Activated naive CD4-positive, alpha-beta T cell treated with Interleukin-2 at 50 U/mL for 16 hours (primary cell): ENCODE data around the gene MIOS.
"Not testable (repeated sequence)": the region's sequence is repeated elsewhere in the genome, so short reads cannot be mapped to it uniquely, and the experiment has no call there.

Experiments
- DNase-seq: peaks from one replicate; pipeline ENCODE4 v3.0.0-alpha.2; 2020

MIOS gene

GRCh38 chr7:7651479-7651878 lies 84.8 kb downstream of the MIOS start:
- DNase-seq = no peak

- DNase-seq = no peak
These were observed 86.3 kb downstream of the MIOS start for GRCh38 chr7:7652798-7653540.

DNA sequence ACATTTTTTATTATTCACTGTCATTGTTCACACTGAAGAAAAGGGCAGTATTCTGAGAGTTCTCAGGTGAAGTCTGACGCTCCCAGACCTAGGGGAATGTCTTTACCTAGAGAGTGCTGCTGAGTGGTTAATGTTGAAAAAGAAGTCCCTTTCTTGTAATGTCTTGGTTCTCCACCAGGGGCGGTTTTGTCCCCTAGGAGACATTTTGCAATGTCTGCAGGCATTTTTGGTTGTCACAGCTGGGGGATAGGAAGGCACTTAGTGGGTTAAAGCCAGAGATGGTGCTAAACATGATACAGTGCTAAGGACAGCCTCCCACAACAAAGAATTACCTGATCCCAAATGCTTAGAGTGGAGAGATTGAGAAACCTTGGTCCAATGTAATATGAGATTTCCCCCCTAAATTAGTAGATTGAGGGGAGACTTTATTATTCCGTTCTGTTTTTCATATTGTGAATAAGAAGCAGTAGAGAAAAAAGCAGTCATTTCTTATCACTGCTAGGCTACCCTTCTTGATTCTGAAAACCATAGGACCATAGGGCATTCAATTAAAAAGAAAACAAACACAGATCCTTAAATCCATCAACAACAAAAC lies 87.0 kb downstream of the MIOS start:
- DNase-seq = no peak

GRCh38 chr7:7654964-7655715 lies 88.5 kb downstream of the MIOS start:
- no peak for DNase-seq

DNA sequence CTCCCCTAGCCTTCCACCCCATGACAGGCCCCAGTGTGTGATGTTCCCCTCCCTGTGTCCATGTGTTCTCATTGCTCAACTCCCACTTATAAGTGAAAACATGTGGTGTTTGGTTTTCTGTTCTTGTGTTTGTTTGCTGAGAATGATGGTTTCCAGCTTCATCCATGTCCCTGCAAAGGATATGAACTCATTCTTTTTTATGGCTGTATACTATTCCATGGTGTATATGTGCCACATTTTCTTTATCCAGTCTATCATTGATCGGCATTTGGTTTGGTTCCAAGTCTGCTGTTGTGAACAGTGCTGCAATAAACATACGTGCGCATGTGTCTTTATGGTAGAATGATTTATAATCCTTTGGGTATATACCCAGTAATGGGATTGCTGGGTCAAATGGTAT lies 89.8 kb downstream of the MIOS start:
- DNase-seq = not testable (repeated sequence)
